GM21825 (cell line): Measurements from ENCODE around the gene PRELID3B.
A peak's percentile ranks its signal among the peaks of the same experiment; 100 is the strongest.

Experiments used
- ATAC-seq: cut with Tn5 transposase; IDR thresholded peaks from one replicate; pipeline ENCODE4 v1.9.1; 2021; ENCODE audit warnings: mild to moderate bottlenecking, moderate library complexity; ENCODE audit not compliant: unreplicated experiment

The PRELID3B gene

DNA sequence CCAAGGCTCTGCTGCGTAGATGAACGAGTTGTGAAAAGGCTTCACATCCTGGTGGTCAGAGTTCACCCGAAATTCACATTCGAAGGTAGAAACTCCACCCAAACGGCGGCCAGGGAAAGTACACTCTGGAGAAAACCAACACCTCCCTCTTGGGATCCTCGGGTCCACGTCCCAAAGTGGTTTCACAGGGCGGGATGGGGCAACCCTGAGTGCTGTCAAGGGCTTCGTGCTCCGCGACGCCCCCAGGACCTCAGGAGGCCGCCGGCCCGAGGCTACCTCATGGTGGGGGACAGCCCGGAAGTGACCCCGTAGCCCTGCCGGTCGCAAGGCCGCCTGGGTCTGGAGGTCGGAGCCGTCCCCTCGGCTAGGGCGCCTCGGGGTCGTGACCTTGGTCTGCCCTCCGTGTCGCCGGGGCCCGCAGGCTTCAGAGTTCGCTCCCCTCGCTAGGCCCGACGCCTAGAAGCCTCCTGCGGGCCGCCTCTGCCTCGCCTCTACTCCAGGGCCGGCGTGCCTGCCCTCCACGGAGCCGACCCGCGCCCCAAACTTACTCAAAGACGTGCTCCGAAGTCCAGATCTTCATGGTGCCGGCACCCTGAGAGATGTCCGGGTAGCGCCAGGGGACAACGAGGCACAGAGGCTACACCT is at the start of gene PRELID3B:
Gene PRELID3B (minus strand): TSS at position 636 of the 645 bp plus-strand sequence. CDS start 56 bp downstream, at position 580.
- ATAC-seq, result peak; percentile 31

DNA sequence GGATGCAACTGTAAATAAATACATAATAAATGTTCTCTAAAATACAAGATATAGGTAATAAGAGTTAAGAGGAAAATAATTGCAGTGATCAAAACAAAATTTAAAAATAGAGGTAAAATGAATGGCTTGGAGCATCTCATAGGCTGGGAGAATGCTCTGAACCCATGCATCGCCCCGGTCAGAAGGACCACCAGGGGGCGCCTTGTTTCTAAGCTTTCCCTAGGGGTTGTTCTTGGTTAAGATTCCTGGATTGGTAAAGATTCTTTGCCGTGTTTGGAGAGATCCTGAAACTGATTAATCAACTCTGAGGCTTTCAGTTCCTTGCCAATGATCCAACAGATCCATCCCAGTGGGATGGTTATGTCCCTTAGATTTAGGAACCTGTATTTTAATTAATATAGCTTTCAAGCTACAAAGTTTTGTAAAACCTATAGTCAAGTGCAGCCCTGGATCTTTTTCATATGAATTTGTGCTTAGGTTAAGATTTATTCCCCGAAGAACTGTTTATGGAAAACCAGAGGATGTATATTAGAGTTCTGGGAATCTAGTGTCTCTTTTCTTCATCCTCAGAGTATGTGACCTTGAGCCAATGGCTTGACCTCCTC is 45.3 kb upstream of the PRELID3B start:
- no peak for ATAC-seq

DNA sequence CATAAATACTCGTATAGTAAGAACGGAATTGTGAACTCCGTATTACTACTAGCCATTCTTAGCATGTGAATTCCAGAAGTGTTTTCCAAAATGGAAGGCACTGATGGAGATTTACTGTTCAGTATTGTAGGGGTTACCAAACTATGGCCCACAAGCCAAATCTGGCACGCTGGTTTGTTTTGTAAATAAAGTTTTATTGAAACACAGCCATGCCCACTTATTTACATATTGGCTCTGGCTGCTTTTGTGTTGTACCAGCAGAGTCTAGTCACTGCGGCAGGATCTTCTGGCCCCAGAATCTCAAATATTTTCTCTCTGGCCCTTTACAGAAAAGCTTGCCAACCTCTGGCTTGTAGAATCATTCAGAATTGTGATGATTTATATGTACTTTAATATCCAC is 44.3 kb upstream of the PRELID3B start:
- no peak for ATAC-seq

DNA sequence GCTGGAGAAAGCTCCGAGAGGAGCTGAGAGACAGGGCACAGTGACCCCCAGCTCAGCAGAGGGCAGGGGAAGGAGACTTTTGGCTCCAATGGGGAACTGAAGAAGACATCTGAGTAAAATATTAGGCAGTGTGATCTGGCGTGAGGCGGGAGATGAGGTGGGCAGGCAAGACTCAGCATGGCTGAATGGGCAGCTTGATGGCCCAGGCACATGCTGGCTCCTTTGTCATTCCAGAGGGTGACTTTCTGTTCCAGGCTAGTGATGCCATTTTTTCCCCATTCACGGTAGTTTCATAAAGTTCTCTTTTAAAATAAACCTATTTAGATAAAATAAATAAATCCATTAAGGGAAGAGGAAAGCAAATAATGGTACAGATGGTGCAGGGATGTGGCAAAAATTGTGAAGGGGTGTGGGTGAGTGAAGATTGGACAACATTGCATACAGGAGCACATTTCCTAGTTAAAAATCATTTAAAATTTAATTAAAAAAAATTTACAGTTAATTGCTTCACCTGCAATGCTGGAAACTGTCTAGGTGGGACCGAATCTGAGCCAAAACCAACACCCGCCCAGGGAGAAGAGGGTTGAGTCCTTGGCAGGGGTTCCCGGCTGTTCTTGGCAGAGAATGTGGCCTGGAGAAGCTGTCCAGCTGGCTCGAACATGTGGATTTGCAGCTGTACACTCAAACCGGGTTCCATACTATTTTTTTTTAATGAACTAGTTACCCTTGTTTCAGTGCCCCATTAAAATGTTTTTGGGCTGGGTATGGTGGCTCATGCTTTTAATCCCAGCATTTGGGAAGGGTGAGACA is 41.7 kb upstream of the PRELID3B start:
- no peak for ATAC-seq

DNA sequence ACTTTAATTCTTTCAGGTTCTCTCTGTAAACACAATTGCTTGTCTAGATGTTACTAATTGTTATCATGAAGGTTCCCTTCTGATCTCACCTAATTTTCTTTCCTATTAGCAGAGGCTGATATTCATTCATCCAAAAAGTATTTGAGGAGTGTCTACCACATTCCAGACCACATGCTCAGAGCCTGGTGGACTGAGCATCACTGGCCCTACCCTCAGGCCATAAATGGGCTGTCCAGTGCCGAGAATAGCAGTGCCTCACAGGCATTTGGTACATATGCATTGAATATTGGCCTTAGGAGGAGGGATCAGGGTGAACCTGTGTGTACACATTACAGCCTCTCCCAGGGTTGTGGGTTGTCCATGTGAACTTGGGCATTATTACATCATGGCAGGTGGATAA is 40.4 kb upstream of the PRELID3B start:
- no peak for ATAC-seq

DNA sequence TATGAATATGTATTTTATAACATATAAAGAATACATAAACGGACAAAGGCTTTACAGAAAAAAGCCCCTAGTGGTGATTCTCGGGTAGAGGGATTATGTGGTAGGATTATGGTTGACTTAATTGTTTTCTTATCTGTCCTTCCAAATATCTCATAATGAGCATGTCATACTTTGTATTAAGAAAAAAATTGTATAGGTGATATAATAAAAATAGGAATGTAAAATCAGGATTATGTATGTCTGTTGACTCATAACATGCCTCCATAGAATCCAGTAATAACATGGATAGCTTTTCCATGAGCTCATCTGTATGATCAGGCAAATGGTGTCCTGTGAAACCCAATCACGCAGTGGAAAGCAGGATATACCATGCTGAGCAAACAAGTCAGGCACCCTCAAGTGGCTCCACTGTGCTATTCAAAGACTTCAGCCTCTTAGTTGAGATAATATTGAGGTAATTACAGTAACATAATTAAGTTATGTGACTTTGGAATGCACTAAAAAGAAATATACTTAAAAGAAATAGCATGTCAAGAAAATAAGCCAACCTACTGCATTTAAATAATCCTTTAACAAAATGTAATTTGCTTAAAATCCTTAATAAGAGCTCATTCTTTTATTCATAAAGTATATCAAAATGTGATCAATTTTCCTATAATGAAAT is 39.6 kb upstream of the PRELID3B start:
- no peak for ATAC-seq

DNA sequence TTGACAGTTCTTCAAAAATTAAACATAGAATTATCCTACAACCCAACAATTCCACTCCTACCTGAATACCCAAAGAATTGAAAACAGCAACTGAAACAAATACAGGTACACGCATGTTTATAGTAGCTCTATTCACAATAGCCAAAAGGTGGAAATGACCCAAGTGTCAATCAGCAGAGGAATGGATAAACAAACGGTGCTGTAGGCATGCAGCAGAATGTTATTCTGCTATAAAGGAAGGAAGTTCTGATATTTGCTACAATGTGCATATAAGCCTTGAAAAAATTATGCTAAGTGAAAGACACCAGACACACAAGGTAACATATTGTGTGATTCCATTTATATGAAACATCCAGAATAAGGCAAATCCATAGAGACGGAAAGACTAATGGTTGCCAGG is 38.5 kb upstream of the PRELID3B start:
- ATAC-seq, result no peak

DNA sequence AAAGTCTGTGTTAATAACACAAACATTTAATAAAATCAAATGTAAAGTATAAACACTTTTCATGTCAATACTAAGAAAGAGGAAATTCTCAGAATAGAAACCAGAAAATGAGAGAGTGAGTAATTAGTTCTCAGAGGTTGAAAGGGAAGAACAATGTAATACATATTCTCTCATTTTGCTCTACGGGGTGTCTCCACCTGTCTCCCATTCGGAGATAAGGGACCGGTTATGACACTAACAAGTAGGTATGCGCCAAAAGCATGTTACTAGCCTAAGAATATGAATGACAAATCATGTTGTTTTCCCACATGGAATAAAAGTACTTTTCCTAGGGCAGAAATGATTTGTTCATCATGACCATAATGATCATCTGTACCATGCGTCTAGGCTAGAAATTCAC is 35.6 kb upstream of the PRELID3B start:
- ATAC-seq, result no peak

DNA sequence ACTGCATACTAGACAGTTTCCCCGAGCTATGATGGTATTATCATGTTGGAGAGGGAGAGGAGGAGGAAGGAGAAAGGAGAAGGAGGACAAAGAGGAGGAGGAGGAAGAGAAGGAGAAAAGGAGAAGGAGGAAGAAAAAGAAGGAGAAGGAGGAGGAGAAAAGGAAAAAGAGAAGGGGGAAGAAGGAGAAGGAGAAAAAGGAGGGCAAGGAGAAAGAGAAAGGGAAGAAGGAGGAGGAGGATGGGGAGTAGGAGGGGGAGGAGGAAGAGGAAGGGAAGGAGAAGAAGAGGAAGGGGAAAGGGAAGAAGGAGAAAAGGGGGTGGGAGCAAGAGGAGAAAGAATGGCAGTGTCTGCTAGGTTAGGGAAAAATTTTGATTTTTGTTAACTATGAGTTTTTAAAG is 35.1 kb upstream of the PRELID3B start:
- ATAC-seq, result no peak

DNA sequence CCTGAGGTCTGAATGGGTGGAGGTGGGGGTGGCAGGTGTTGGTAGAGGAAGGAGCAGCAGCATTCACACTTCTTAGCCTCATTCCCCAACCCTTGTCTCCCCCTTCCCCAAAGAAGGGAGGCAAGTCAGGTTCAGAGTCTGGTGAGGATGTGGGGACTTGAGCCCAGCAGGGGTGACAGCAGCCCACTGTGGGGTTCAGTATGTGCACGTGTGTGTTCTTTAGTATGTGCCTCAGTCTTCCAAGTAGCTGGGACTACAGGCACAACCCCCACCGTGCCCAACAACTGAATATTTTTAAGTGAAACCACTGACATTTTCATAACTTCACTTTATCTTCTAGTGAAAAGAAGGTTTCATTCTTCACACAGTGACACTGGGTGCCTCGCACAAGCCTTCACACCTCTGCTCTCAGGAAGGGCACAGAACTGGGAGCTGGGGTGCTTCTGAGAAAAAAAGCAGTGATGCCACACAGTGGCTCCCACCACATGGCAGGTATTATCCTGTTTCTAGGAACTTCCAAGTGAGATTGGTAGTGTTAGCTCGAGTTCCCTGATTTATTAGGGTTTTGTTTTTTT is 33.4 kb upstream of the PRELID3B start:
- ATAC-seq, result no peak

DNA sequence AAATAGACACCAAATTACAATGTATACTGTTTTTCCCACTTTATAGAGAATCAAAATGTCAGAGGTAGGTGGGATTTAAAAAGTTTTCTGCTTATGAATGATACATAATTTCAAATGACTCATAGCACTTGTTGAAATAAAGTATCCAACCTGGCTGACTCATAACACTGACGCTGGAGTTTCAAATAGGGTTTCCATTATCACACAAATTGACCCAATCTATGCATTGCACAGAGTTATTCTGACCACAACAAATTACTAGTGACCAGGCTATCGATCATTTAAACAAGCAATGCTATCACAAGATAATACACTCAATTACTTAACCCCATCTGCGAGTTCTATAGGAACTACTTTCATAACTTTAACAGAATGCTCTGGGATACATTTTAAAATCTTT is 31.9 kb upstream of the PRELID3B start:
- no peak for ATAC-seq

DNA sequence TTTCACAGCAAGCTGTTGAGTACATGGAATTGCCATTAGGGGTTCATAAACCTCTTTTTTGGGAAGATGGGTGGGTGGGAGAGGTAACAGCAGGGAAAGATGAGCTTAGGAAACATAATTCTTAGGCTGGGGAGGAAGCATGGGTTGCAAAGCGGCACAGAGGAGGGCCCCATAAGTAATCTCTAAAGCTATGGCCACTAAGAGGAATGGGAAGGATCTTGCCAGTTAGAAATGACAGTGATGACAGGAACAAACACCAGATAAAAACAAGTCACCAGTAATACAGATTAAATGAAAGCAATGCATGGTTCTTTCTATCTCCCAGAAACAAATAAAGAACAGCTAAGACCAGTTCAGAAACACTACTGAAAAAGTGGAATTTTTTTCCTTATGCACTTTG is 31.0 kb upstream of the PRELID3B start:
- no peak for ATAC-seq

DNA sequence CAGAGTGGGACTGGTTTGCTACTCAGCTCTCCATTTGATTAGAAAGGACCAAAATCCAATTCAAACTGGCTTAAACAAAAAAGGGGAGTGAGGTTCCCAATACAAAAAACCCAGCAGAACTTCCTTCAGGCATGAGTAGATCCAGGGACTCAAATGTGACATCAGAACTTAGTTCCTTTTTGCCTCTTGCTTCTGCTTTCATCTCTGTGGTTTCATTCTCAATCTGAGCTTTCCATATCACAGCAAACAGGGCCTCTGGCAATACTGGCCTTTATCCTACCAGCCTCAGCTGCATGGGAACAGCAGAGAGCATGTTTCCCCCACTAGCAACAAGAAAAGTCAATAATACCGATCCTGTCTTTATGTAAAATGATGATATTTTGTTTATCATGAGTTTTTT is 28.6 kb upstream of the PRELID3B start:
- no peak for ATAC-seq

DNA sequence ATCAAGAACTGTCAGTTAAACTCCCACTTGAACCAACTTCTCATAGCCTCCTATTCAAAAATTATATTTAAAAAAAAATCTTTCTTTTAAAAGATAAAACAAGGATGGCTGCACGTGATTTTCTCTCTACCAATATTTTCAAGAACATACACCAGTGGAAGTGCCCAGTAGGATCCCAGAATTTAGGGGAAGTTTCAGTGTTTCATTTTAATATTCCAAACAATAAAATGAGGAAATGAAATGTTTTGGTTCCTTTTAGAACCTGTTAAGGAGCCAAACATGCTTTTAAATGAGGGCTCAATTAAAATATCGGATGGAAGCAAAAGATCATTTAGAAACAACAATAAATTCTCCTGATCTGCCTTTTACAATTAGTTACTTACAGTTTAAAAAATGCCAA is 26.4 kb upstream of the PRELID3B start:
- ATAC-seq, result no peak

DNA sequence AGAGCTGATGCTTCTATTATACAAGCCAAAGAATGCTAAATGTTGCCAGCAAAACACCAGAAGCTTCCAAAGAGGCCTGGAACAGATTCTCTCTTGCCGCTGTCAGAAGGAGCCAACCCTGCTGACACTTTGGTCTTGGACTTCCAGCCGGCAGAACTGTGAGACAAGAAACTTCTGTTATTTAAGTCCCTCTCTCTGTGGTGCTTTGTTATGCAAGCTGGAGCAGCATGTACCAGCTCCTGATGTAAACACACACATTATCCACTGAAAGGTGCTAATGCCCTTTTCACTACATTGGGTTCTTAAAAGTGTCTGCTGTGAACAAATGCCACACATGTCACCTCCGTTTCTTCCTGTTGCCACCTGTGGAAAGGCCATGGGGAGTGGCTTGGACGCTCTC is 25.9 kb upstream of the PRELID3B start:
- ATAC-seq, result no peak

DNA sequence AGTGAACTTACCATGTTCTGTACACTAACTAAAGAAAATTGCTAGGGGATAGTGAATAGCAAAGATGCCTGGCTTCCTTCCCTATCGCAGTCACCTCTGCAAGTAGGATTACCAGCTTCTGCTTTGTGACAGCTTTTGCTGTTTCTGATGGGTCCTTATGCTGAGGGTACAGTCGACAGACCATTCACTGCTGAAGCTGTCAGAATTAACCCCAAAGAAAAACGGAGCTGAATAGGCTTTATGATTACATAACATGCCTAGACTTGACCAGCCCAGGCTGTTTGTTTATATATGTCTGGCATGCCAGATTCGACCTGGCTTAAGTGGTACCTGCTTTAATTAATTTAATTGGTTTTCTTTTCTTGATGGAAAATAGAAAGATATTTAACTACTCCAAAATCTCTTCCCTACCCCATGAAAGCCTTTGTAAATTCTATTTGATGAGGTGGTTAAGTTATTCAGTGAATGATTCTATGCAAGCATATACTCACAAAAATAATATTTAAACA is 21.7 kb upstream of the PRELID3B start:
- ATAC-seq, result no peak

DNA sequence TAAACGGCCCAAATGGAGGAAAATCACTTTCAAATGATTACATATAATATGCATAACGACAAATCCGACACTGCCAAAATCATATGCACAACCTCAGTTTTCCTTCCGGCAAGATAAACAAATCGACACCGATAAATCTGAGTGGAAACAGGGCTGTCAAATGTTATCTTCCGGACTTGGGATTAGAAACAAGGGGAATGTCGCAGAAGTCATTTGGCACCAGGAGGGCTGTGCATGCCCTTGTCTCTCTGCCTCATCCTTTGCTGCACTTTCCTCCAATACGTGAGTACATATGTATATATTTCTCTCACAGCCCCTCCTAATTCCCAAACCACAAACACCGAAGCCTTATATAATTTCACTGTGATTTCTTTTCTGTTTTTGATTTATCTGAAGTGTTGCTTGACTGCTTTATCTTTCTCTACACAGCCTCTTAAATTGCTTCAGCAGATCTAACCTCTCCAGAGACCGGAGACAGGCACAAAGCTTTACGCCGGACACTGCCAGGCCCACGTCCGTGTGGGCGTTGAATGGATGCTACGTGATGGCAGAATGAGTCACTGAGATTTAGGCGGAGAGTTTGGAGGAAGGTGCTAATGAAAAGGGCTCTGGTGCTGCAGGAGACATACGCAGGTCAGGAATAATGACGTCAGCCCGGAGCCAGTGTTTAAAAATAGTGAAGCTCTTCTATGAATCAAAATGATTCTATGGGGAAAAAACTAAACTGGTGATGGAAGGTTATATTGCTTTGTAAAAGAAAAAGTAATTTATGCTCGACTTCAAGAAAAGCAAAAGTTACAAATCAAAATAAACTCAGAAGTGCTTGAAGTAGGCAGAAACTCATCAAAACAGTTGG is 21.0 kb upstream of the PRELID3B start:
- no peak for ATAC-seq

DNA sequence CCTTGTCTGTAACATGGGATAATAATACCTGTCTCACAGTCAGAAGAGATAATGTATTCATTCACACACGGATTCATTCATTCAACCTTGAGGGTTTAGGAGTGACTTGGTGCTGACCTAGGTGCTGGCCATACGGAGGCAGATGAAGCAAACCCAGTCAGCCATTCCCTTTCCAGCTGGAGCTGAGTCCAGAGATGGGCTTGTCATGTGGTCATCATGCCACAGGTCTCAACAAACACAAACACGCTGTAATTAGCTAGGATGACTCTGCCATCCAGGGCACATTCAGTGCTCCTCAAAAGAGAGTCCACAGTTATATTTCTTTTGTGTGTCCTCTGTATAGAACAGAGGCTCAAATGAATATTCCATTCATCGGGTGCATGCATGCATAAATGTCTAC is 19.5 kb upstream of the PRELID3B start:
- ATAC-seq, result no peak

DNA sequence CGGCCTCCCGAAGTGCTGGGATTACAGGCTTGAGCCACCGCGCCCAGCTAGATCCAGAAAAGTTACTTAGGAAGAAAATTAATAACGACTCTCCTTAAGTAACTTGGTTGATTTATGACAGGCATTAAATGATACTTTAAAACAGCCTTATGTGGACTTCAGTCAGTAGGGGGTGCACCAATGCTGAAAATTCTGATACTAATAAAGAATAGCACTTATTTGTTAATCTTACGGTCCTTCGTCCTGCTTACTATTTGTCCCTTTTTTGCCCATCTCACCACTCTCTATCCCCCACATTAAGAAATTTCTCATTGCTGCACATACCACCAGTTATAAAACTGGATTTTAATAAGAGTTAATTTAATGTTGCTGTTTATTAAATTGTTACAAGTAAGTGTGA is 12.7 kb upstream of the PRELID3B start:
- ATAC-seq, result no peak

DNA sequence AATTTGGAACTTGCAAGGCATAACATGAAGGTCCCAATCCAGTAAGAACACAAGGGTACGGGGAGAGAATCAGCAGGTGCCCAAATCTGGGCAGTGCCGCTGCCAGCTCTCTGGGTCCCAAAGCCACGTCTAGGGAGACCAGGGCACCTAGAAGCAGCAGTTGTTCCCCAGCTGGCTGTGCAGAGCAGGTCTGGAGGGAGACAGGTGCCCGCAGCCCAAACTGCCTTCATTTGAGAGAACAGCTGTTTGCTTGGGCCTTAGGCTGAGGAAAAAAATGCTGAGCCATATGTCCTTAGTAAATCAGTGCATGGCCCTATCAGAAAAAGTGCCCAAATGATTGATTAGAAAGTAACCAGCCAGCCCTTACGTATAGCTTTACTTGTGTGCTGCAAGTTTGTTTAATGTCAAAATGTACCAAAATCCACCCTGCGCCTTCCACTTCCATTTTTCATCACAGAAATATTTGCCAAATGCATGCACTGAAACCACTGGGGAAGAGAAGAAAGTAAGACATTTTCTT is 9.1 kb upstream of the PRELID3B start:
- ATAC-seq, result no peak
